ENCODE results near the gene FXYD1. TPM values are rescaled to one million over a fixed set of nuclear protein-coding genes. Genes with fewer than 3 reads are reported as not detected.

Gene FXYD1
- total RNA-seq, 2 donors from 2014 or later, result not detected

DNA sequence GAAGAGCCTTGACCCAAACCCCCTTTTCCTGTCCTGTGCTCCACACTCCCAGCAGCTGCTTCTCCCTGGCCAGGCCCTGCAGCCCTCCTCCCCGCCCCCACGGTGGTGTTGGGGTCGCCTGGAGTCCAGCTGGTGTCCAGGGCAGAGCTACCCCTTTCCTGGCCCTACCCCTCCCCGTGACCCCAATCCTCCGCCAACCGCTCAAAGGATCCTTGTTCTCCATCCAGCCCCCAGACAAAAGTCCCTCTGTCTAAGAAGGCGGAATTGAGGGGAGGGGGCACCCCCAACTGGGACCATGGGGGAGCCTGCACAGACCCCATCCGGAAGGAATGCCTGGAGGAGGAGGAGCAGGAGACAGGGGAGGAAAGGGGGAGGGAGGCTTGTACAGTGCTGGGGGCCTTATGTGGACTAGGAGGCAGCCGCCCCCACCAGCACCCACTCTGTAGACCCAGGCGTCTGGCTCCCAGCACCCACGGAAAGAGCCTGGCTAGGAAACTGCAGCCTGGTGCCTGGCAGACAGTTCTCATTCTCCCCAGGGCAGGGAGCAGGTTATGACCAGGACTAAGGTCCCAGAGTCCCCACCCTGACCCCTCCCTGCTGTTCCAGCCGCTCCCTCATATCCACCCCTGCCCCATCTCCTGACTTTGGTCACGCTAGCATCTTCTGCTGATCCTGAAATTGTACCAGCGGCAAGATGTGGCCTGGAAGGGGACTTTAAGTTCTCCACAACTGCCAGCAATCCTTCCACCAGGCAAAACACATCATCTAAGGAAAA, 23.3 kb upstream of the FXYD1 start, which contains the start of gene FXYD3:
Gene FXYD3 (plus strand): TSS at position 647 of the 775 bp plus-strand sequence. CDS start 3,554 bp downstream, outside the sequence.
- Mint-ChIP-seq H3K27me3 (peaks cover 0 to 6% of the 10 kb centered on the region in 2 donors), H3K4me1 (ENCODE audit: low read depth in 2 of 2) (peaks cover 0 to 6% of the 10 kb centered on the region in 2 donors), H3K27ac (peak within 1 kb of the TSS in 1 of 2 donors; percentile 5), H3K9me3 (no peaks in the 10 kb centered on the region), H3K4me3 (no peak within 1 kb of the TSS), H3K36me3 (no peaks in the 10 kb centered on the region)
- ATAC-seq (no peak), DNase-seq (ENCODE audit: low spot score) (no peak)

DNA sequence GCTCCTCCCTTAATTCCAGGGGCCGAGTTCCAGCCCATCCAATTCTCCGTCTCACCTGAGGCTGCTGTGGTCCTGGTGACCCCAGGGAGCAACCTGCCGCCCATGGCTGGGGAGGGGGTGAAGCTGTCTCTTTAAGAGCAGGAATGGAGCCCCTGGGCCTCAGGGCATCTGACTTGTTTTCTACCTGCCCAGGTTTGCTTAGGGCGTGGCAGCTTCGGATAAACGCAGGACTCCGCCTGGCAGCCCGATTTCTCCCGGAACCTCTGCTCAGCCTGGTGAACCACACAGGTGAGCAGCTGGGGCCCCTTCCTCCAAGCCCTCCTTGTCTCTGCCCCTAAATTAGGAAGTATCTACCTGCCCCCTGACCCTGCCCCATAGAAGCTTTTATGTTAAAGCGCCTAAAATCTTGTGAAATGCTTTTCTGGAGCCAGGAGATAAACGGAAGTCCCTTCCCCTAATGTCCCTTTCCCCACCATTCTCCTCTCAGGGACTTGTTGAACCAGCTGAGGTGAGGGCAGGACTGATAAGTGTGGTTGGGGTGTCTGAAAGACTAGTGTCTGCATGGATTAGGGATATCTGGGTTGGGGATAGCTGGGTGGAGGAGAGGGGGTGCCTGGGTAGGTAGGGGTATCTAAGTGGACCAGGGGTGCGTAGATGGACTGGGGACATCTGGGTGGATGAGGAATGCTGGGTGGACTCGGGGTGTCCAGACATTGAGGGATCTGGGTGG, 22.4 kb upstream of the FXYD1 start:
- Mint-ChIP-seq H3K36me3 (no peaks in the 10 kb centered on the region), H3K27ac (peak overlapping the region in 1 of 2 donors; percentile 5), H3K27me3 (peaks cover 0 to 3% of the 10 kb centered on the region in 2 donors), H3K4me1 (ENCODE audit: low read depth in 2 of 2) (peaks cover 0 to 6% of the 10 kb centered on the region in 2 donors), H3K9me3 (no peaks in the 10 kb centered on the region), H3K4me3 (no peak overlapping the region)
- no peak for ATAC-seq
- DNase-seq (ENCODE audit: low spot score), result no peak

DNA sequence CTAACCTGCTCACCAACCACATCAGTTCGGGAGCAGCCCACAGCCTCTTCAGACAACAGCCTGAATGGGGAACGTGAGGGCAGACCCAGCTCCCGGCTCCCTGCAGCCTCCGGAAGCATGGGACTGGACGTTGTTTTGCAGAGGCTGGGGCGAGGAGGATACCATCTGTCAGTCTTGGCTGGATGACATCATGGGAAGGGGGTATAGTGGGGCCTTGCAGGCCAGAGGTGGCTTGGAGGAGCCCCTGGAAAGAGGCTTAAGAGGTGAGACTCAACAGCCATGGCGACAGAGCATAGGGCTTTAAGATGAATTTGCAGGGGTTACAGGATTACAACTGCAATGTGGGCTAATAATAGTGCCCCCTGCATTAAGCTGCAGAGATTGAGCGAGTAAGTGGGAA, 21.5 kb upstream of the FXYD1 start:
- DNase-seq (ENCODE audit: low spot score) (no peak), ATAC-seq (no peak)
- H3K9me3 Mint-ChIP-seq, result no peaks in the 10 kb centered on the region
- no peaks in the 10 kb centered on the region for H3K36me3 Mint-ChIP-seq
- H3K4me3 Mint-ChIP-seq, result no peak overlapping the region
- H3K27me3 Mint-ChIP-seq, result no peaks in the 10 kb centered on the region
- peaks cover 0 to 6% of the 10 kb centered on the region in 2 donors for H3K4me1 Mint-ChIP-seq (ENCODE audit: low read depth in 2 of 2)
- H3K27ac Mint-ChIP-seq, result peak overlapping the region in 1 of 2 donors; percentile 5

DNA sequence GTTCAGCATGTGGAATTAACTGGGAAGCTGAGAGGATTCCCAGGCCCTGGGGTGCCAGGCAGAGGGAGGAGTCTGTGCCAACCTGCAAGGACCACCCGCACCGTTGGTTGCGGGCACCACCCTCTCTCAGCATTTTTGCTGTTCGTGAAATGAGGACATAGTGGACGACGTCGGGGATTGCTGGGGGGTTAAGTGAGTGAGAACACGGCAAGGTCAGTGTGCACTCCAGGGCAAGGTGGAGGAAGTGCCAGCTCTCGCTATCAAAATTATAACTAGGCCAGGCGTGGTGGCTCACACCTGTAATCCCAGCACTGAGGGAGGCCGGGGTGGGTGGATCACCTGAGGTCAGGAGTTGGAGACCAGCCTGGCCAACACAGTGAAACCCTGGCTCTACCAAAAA, 20.8 kb upstream of the FXYD1 start:
- DNase-seq (ENCODE audit: low spot score), result no peak
- no peak for ATAC-seq
- H3K36me3 Mint-ChIP-seq, result no peaks in the 10 kb centered on the region
- peaks cover 0 to 6% of the 10 kb centered on the region in 2 donors for H3K4me1 Mint-ChIP-seq (ENCODE audit: low read depth in 2 of 2)
- no peak overlapping the region for H3K27ac Mint-ChIP-seq
- no peaks in the 10 kb centered on the region for H3K27me3 Mint-ChIP-seq
- H3K4me3 Mint-ChIP-seq, result no peak overlapping the region
- H3K9me3 Mint-ChIP-seq, result no peaks in the 10 kb centered on the region

DNA sequence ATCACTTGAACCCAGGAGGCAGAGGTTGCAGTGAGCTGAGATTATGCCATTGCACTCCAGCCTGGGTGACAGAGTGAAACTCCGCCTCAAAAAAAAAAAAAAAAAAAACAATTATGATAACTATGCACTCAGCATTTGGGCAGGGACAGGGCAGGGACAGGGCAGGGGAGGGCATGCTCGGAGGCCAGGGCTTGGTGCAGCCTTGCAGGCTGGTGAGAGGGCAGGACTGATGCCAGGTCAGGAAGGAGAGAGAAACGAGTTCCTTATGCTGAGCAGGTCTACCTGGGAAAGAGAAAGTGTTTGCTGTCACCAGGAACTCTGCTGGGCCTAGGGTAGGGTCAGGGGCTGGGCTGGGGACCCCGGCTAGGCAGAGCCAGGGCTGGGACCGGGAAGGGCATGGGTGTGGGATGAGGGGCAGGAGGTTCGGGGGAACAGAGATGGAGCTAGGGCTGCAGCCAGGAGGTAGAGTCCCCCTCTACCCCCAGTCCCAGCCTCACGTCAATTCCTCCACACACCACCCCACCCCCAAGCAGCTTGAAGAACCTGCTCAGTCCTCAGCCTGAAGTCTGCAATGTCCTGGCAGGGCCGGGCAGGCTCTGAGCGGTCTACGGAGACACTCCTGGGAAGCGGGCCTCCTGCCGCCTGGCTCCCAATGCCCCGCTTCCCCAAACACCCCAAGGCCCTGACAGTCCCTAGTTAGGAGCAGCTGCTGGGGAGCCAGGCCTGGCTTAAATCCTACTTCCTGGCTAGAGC, 20.2 kb upstream of the FXYD1 start:
- Mint-ChIP-seq H3K27me3 (no peaks in the 10 kb centered on the region), H3K36me3 (no peaks in the 10 kb centered on the region), H3K9me3 (no peaks in the 10 kb centered on the region), H3K27ac (no peak overlapping the region), H3K4me1 (ENCODE audit: low read depth in 2 of 2) (peaks cover 0 to 6% of the 10 kb centered on the region in 2 donors), H3K4me3 (no peak overlapping the region)
- ATAC-seq, result no peak
- DNase-seq (ENCODE audit: low spot score), result no peak

DNA sequence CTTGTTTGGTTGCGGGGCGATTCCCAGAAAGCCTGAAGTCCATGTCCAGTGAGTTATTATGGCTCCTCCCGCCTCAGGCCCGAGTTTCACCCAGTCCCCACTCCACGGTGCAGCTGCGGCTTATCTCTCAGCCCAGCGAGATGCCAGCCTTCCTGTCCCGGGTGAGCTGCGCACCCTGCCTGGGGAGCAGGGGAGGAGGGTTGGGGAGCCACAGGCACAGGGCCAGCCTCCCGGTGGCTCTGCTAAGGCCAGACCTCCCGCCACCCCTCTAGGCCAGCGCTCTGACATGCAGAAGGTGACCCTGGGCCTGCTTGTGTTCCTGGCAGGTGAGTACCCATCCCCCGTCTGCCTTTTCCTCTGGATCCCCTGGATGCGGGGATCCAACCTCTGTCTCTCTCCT, 19.5 kb upstream of the FXYD1 start:
- Mint-ChIP-seq H3K4me1 (ENCODE audit: low read depth in 2 of 2) (peaks cover 4 to 8% of the 10 kb centered on the region in 2 donors), H3K27me3 (no peaks in the 10 kb centered on the region), H3K9me3 (no peaks in the 10 kb centered on the region), H3K36me3 (no peaks in the 10 kb centered on the region), H3K4me3 (no peak overlapping the region), H3K27ac (no peak overlapping the region)
- DNase-seq (ENCODE audit: low spot score) (no peak), ATAC-seq (no peak)

DNA sequence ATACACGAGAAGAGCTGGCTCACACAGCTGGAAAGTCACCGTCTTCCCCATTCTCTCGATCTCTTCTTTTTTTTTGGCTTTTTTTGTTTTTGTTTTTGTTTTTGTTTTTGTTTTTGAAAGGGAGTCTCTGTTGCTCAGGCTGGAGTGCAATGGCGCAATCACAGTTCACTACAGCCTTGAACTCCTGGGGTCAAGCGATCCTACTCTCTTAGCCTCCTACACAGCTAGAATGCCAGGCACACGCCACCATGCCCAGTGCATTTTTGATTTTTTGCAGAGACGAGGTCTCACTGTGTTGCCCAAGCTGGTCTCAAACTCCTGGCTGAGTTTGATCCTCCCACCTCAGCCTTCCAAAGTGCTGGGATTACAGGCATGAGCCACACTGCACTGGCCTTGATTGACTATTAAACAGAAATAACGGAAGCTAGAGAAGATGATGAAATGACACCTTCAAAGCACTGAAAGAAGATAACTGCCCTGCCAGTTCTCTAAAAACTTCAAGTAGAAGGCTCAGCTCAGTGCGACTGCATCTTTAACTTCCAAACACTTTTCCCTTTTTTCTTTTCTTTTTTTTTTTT, 19.0 kb upstream of the FXYD1 start:
- DNase-seq (ENCODE audit: low spot score) (no peak), ATAC-seq (no peak)
- Mint-ChIP-seq H3K27me3 (no peaks in the 10 kb centered on the region), H3K4me3 (no peak overlapping the region), H3K4me1 (ENCODE audit: low read depth in 2 of 2) (peaks cover 9 to 11% of the 10 kb centered on the region in 2 donors), H3K36me3 (no peaks in the 10 kb centered on the region), H3K9me3 (no peaks in the 10 kb centered on the region), H3K27ac (no peak overlapping the region)

DNA sequence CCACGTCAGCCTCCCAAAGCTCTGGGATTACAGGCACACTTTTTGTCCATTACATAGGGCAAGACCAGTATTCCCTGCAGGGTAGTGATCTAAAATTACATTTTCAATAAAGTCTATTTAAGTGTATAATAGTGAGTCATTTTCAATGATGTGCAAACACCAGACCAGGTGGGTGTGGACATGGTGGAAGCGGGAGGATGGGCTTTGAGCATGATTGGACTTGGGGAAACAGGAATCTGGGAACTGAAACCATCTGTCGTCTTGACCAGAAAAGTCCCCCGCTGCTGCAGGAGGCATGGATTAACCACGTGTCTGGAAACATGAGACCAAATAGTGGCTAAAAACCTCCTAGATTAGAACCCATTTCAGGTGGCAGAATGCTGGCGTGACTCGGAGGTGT, 18.1 kb upstream of the FXYD1 start:
- Mint-ChIP-seq H3K27ac (no peak overlapping the region), H3K27me3 (no peaks in the 10 kb centered on the region), H3K36me3 (no peaks in the 10 kb centered on the region), H3K4me3 (no peak overlapping the region), H3K4me1 (ENCODE audit: low read depth in 2 of 2) (peaks cover 10 to 12% of the 10 kb centered on the region in 2 donors), H3K9me3 (no peaks in the 10 kb centered on the region)
- DNase-seq (ENCODE audit: low spot score) (no peak), ATAC-seq (no peak)

DNA sequence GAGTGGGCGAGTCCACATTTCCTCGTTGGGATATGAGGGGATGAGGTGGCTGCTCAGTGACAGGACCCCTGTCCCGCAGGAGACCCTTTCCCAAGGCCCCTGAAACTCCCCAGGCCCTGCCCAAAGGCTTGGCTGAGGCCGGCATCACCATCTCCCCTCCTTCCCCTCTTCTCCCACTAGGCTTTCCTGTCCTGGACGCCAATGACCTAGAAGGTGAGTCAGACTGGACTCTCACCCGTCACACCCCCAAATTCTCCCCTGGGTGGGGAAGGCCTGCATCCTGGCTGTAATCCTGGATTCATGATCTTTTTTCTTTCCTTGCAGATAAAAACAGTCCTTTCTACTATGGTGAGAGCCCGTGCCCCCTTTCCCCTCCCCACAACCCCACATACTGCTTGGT, 17.7 kb upstream of the FXYD1 start:
- H3K27ac Mint-ChIP-seq, result no peak overlapping the region
- H3K9me3 Mint-ChIP-seq, result no peaks in the 10 kb centered on the region
- no peaks in the 10 kb centered on the region for H3K36me3 Mint-ChIP-seq
- DNase-seq (ENCODE audit: low spot score) (no peak), ATAC-seq (no peak)
- peaks cover 10 to 15% of the 10 kb centered on the region in 2 donors for H3K4me1 Mint-ChIP-seq (ENCODE audit: low read depth in 2 of 2)
- H3K27me3 Mint-ChIP-seq, result no peaks in the 10 kb centered on the region
- no peak overlapping the region for H3K4me3 Mint-ChIP-seq

DNA sequence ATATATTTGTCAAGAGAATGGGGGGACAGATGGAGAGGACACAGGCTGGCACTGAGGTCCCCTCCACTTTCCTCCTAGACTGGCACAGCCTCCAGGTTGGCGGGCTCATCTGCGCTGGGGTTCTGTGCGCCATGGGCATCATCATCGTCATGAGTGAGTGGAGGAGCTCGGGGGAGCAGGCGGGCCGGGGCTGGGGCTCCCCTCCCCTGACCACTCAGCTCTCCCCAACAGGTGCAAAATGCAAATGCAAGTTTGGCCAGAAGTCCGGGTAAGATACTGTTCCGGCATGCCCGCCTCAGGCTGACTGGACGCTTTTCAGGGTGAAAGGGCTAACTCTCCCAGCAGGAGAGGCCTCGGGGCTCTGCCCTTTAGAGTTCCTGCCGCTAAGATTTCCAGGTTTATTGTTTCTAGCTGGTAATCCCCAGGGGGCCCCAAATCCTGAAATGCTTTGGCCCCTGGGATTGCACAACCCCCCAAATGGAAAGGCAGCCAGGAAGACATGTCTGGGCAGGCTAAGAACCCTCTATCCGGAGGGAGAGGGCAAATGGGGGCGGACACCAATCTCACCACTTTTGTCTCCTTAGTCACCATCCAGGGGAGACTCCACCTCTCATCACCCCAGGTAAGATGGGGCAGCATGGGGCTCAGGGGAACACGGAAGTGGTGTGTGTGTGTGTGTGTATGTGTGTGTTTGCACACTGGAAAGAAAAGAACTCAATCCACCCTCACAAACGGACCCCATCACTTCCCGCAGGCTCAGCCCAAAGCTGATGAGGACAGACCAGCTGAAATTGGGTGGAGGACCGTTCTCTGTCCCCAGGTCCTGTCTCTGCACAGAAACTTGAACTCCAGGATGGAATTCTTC, 15.7 kb upstream of the FXYD1 start:
- Mint-ChIP-seq H3K4me3 (no peak overlapping the region), H3K9me3 (no peaks in the 10 kb centered on the region), H3K27me3 (no peaks in the 10 kb centered on the region), H3K27ac (no peak overlapping the region), H3K4me1 (ENCODE audit: low read depth in 2 of 2) (peaks cover 10 to 15% of the 10 kb centered on the region in 2 donors), H3K36me3 (no peaks in the 10 kb centered on the region)
- no peak for DNase-seq (ENCODE audit: low spot score)
- ATAC-seq, result no peak

DNA sequence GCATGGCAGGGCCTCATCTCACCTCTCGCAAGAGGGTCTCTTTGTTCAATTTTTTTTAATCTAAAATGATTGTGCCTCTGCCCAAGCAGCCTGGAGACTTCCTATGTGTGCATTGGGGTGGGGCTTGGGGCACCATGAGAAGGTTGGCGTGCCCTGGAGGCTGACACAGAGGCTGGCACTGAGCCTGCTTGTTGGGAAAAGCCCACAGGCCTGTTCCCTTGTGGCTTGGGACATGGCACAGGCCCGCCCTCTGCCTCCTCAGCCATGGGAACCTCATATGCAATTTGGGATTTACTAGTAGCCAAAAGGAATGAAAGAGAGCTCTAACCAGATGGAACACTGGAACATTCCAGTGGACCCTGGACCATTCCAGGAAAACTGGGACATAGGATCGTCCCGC, 15.1 kb upstream of the FXYD1 start:
- H3K9me3 Mint-ChIP-seq, result no peaks in the 10 kb centered on the region
- H3K27me3 Mint-ChIP-seq, result no peaks in the 10 kb centered on the region
- peaks cover 10 to 15% of the 10 kb centered on the region in 2 donors for H3K4me1 Mint-ChIP-seq (ENCODE audit: low read depth in 2 of 2)
- H3K4me3 Mint-ChIP-seq, result peak overlapping the region; percentile 80
- H3K27ac Mint-ChIP-seq, result peak overlapping the region in 1 of 2 donors; percentile 83
- ATAC-seq (no peak), DNase-seq (ENCODE audit: low spot score) (no peak)
- no peaks in the 10 kb centered on the region for H3K36me3 Mint-ChIP-seq

DNA sequence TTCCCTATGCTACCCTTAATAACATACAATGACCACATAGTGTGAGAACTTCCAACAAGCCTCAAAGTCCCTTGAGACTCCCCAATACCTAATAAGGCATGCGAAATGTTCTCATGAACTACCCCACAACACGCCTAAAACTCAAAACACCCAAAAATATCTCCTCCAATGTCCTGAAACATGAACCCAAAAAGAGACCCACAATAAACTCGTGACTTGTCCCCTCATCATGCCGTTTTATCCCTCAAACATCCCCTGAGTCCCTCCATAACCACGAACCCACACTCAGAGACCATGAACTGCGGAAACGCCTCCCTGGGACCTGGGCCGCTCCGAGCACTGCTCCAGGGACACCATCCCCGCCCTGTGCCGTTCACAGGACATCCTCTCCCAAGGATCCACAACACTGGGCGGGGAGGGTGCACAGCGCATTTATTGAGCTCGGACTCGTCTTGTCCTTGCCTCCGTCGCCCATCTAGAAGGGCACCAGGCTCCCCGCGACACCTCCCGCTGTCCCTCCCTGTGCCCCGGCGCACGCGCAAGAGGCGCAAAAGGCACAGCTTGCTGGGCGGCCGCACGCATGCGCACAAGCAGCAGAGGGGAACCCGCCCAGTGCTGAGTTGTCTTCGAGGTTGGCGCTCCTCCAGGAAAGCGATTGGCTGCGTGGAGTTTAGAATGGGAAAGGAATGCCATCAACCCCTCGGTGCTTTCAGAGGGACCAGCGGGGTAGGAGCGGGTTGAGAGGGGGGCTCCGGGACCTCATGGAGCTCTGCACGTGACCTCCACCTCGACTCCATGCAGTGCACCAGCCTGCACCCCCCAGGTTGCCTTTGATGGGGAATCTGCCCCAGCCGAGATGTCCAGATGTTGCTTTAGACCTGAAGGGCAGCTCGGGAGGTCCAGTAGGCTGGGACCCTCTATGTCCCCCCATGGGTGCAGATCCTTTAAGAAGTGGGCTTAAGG, 14.2 kb upstream of the FXYD1 start:
- peak overlapping the region; percentile 33 to 83 for H3K27ac Mint-ChIP-seq
- no peaks in the 10 kb centered on the region for H3K9me3 Mint-ChIP-seq
- peak; percentile 92 for DNase-seq (ENCODE audit: low spot score)
- no peaks in the 10 kb centered on the region for H3K36me3 Mint-ChIP-seq
- H3K4me3 Mint-ChIP-seq, result peak overlapping the region; percentile 80
- ATAC-seq, result peak; percentile 90 to 95
- H3K4me1 Mint-ChIP-seq (ENCODE audit: low read depth in 2 of 2), result peaks cover 10 to 15% of the 10 kb centered on the region in 2 donors
- H3K27me3 Mint-ChIP-seq, result no peaks in the 10 kb centered on the region

Measured in natural killer cell treated with Interleukin-12 subunit alpha and Interleukin-12 subunit beta and Interleukin-15 and Interleukin-18, amount 100 ng/mL, for 72 hours (primary cell).